ENCODE data around the gene EFHC1.

Gene EFHC1

DNA sequence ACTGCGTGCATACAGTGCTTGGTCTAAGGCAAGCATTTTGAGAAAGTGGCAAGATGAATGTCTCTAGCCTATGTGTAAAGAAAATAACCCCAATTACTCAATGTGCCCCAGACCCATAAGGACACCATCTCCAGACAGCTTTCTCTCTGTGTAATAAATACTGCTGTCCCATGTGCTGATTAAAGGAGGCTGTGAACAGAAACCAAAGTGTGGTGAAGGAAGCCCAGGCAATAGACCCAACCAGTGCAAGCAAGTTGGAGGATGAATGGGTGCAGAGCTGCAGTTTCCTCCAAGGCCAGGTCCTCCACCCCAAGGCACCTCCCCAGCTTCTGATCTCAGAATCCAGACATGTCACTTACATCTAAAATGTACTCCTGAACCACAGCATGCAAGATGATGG is 96.1 kb downstream of the EFHC1 start:
- no peak for DNase-seq (ENCODE audit: low read depth in 2 of 2, low spot score in 1 of 2)

DNA sequence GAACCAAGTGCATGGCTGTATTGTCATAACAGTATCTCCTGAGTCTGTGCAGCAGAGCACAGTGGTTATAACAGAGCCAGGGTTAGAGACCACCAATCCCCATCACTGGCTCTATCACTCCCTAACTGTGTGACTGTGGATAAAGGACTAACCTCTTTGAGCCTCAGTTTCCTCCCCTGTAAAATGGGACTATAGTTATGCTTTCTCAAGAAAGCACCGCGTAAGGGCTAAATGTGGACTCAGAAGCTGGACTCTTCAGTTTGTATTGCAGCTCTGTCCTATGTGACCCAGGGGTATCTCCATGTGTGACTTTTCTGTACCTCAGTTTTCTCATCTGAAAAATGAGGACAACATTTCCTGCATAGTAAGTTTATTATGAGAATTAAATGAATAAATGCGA is 96.8 kb downstream of the EFHC1 start:
- no peak for DNase-seq (ENCODE audit: low read depth in 2 of 2, low spot score in 1 of 2)

DNA sequence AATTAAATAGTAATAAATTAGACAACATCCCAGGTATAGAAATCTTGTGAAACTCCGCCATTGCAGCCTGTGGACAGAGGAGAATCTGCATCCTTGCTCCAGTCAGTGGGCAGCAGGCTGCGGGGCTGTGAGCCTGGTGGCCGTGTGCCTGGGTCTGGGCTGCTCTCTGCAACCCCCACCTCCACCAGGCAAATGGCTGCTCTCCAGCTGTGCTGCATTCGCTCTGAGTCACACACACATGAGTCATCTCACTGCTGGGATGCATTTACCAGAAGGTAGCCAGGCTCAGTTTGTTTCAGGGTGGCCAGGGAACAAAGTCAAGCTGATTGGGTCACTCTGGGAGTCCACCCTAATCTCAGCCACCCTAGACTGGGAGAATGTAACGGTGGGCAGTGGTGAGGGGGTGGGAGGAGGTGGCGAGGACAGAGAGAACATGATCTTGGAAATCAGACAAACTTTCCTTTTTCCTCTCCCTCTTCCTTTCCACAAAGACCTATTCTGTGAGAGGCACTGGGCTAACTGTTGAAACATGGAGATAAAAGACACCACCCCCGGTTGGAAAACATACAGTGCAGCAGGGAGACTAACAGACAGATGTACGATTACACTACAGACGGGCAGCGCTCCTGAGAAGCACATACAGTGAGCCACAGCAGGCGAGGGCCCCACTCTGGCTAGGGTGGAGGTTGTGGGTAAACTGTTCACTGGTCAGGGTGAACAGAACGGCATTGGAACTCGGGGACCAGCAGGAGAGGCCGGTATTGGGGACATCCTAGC is 97.5 kb downstream of the EFHC1 start:
- DNase-seq (ENCODE audit: low read depth in 2 of 2, low spot score in 1 of 2), result no peak

DNA sequence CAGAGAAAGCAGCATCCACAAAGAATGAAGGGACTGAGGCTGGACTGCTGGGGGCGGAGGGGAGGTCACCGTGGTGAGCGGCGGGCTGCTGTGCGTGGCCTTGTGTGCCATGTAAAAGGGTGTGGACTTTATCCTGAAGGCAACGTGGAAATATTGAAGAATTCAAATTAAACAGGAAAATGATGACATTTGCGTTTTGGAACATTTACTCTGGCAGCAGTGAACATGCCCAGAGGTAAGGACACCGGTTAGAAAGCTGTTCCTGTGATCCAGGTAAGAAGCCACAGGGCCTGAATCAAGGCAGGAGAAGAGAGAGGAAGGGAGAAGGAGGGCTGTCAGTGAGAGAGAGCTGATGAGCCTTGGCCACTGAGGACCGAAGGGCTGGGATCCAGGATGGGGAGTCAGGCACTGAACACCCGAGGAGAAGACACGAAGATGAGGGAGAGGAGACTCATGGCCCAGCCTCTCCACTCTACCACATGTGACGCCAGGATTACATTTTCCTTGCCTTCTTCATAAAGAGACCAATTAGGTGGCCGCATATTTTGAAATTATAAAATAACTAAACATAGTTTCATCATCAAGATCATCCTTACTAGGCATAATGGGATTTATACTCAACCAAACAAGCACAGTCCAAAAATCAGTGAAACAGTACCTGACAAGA is 98.3 kb downstream of the EFHC1 start:
- no peak for DNase-seq (ENCODE audit: low read depth in 2 of 2, low spot score in 1 of 2)

DNA sequence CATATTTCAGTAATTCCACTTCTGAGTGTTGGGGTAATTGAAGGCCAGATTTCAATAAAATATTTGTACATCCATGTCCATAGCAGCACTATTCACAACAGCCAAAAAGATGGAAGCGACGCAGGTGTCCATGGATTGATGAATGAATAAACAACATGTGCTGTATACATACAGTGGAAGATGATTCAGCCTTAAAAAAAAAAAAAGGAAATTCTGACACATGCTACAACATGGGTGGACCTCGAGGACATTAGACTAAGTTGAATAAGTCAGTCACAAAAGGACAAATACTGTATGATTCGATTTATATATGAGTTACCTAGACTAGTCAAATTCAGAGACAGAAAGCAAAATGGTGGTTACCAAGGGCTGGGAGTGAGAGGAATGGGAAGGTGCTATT is 99.5 kb downstream of the EFHC1 start:
- DNase-seq (ENCODE audit: low read depth in 2 of 2, low spot score in 1 of 2), result no peak

DNA sequence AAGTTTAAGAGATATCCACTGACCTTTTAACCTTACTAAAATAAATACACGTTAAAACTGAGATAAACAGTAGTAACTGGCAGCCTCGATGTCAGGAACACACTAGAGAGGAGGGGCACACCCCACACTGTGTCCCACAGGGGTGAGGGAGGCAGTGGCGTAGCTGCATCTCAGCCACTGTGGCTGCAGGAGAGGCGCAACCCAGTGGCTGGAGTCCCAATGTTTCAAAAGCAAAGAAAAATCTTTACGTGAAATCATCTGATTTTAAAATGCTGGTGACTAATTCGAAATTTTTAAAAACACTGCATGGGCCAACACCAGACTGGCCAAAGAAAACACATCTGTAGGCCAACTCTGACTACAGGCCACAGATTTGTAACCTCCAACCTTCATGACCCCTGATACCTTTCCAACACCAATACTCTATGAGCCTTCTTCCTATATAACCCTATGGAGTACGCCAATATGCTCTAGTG is 102.0 kb downstream of the EFHC1 start:
- DNase-seq (ENCODE audit: low read depth in 2 of 2, low spot score in 1 of 2), result no peak

DNA sequence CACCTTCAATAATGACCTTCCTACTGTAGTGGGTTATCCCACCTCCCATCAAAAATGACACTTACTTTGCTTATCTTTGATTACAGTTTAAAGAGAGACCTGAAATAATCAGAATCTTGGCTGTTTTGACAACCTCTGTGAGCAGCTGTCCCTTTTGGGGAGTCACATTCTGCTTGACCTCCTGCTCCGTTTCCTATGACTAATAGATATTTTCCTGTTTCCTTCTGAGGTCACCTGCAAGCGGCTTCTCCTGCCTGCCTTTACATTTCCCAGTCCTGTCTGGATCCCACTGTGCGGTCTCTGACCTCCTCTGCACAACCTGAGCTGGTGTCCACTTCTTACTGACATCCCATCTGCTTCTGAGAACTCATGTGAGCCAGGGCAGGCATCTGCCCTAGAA is 102.5 kb downstream of the EFHC1 start:
- DNase-seq (ENCODE audit: low read depth in 2 of 2, low spot score in 1 of 2), result no peak

DNA sequence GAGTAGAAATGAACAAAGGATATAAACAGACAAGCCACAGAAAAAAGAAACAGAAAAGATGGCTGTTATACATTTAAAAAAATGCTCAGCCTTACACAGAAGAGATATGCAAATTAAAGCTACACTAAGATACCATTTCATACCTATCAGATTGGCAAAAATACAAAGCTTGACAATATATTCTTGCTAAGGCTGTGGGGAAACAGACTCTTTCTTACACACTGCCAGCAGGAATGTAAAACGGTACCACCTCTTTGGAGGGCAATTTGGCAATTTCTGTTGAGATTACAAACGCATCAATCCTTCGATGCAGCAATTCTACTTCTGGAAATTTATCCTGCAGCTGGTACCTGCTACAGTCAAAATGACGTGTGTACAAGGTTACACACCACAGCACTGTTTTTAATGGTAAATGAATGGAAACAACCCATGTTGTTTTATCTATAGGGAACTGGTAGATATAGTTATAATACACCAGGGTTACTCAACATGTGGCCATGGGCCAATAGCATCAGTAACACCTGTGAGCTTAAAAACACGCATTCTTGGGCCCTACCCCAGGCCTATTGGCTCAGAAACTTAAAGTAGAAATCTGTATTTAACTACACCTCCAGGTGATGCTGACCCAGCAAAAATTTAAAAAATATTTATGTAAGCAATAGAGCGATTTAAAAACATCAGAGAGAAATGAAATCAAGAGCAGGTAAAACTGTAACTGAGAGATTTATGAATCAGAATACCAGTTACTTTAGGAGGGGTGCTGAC is 103.4 kb downstream of the EFHC1 start:
- DNase-seq (ENCODE audit: low read depth in 2 of 2, low spot score in 1 of 2), result no peak

DNA sequence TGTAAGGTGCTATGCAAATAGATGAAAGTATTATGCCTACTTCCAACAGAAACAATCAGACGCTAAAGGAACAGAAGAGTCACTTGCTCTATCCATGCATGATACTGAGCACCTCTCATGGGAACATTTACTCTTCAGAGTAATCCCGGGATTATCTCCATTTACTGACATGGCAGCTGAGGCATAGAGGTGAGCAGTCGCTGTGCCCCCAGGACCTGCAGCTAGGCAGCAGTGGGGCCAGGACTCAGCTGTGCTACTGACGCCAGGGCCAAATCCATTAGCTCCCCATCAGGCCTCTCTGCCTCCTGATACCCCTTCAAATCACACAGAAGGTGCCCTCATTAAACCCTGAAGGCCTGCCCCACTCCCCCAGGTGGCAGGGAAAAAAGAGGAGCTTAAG is 104.8 kb downstream of the EFHC1 start:
- DNase-seq (ENCODE audit: low read depth in 2 of 2, low spot score in 1 of 2), result no peak

DNA sequence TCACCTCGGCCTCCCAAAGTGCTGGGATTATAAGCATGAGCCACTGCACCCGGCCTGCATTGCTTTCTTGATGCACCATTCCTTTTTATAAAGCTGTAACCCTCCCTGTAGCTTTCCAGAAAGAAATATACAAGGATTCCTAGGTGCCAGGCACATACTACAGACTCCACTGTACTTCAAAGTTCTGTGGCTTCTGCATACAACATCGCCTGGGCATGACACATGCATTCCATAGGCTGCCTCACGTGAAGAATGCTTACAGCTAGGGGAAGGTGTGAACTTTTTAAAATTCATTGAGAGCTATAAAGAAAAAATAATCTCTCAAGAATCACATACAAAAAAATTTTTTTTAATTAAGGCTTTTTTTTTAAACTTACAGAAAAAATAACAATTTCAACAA is 106.5 kb downstream of the EFHC1 start:
- no peak for DNase-seq (ENCODE audit: low read depth in 2 of 2, low spot score in 1 of 2)

DNA sequence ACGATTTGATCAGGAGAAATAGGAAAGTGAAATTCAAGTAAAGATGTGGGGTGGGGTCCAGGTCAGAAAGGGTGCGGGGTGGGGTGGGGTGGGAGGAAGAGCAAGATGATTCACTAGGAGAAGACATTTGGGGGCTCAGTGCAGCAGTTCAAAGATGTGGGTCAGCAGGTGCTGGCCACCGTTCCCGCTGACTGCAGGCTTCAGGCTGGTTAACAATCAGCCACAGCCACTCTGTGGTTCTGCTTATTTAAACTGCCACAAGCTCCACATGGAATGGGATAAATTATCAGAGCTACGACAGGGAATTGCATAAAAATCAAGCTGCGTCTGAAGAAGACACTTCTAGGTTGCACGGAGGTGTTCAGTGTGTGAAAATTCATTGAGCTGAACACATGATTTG is 107.3 kb downstream of the EFHC1 start:
- DNase-seq (ENCODE audit: low read depth in 2 of 2, low spot score in 1 of 2), result no peak

DNA sequence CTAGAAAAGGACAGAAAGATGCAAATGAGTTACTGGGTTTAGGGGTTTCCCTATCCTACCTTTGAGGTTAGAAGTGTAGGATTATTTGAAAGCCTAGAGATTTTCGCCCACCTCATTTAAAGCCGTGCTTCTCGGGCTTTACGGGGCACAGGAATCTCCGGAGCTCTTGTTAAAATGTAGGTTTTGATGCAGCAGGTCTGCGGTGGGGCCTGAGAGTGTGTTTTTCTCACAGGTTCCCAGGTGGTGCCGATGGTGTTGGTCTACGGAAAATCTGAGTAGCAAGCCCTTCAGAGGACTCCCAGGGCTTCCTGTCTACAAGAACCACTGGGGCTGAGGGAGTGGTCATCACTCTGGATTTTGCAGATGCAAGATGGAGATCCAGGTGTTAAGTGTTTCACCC is 109.2 kb downstream of the EFHC1 start:
- no peak for DNase-seq (ENCODE audit: low read depth in 2 of 2, low spot score in 1 of 2)

DNA sequence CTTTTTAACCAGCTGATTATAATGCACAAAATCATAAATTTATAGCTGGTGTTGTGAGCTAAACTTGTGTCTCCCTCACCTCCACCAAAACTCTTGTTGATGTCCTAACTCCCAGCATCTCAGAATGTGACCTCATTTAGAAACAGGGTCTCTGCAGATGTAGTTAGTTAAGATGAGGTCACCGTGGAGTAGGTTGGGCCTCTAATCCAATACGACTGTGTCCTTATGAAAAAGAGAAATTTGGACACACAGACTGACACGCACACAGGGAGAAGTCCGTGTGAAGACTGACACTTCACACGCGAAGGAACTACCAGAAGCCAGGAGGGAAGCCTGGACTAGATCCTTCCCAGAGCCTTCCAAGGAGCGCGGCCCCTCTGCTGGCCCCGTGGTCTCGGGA is 110.2 kb downstream of the EFHC1 start:
- no peak for DNase-seq (ENCODE audit: low read depth in 2 of 2, low spot score in 1 of 2)

DNA sequence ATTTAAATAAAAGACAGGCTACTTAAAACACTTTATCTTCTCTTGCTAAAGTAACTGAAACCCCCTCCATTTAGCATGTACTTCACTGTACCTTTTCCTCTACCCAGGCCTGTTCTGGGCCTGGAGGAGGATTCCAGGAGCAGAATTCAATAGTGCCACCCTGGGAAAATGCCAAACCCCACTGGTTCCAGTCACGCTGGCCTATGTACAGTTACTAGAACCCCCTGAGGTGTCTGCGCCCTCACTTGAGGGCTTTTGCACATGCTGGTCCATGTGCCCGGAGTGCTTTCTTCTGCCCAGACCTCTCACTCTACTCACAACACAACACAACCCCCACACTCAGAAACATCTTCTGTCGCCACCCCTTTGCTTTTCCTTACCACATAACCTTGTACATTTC is 111.3 kb downstream of the EFHC1 start:
- DNase-seq (ENCODE audit: low read depth in 2 of 2, low spot score in 1 of 2), result no peak

DNA sequence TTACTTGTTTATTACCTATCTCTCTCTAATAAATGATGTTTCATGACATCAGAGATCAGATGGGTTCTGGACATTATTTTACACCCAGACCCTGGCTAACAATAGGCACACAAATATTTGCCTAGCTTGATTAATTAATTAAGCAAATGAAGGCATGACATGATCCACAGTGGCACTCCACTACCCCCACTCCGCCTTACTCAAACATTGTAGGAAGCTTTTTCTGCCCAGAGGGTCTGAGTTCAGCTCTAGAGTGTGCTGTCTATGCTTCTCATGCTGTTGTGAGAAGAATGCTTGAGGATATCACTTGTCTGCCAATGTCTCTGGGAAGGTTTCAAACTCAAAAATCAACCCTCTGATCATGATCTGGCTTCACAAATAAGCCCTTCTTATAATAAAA is 111.7 kb downstream of the EFHC1 start:
- DNase-seq (ENCODE audit: low read depth in 2 of 2, low spot score in 1 of 2), result no peak

DNA sequence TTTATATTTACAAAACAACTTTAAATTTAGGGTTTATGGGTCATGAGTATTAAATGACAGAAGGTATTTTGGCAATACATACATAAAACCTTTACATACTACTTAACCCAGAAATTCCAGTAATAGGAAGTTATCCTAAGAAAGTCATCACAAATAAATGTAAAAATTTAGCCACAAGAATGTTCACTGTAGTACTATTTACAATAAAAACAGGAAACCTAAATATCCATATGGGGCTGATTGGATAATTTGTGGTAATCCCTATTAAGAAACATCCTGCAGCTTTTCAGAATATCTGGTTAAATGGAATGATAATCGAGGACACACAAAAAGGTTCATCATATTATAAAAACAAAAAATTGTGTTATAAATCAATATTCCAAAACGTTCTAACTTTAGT is 112.3 kb downstream of the EFHC1 start:
- no peak for DNase-seq (ENCODE audit: low read depth in 2 of 2, low spot score in 1 of 2)

DNA sequence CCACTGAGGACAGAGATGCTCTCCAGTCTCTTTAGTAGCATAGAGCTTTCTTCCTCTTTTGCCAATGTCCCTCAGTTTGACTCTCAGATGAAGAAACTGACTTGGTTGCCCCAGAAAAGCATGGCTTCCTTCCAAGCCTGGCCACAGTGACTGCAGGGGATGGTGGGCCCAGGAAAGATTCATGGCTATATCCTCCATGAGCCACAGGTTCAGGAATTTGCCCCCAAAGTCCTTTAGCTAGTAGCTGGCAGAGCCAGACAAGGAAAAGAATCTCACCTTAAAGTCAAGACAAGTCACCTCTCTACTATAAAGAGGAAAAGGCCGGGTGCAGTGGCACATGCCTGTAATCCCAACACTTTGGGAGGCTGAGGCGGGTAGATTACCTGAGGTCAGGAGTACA is 113.3 kb downstream of the EFHC1 start:
- no peak for DNase-seq (ENCODE audit: low read depth in 2 of 2, low spot score in 1 of 2)

DNA sequence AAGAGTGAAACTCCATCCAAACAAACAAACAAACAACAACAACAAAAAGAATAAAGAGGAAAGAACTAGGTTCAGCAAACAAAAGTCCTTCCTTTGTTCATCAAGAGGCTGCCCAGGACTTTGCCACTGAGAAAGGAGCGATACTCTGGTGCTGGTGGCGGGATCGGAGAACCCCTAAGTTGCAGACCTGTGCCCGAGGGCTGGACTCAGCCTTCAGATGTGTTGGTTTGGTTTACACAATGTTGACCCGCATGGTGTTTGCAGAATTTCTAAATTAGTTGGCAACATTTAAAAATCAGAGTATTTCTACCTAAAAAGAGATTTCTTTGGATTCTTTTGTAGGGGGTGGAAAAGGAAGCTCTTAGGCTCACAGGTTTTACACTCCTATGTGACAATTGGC is 114.2 kb downstream of the EFHC1 start:
- DNase-seq (ENCODE audit: low read depth in 2 of 2, low spot score in 1 of 2), result no peak

DNA sequence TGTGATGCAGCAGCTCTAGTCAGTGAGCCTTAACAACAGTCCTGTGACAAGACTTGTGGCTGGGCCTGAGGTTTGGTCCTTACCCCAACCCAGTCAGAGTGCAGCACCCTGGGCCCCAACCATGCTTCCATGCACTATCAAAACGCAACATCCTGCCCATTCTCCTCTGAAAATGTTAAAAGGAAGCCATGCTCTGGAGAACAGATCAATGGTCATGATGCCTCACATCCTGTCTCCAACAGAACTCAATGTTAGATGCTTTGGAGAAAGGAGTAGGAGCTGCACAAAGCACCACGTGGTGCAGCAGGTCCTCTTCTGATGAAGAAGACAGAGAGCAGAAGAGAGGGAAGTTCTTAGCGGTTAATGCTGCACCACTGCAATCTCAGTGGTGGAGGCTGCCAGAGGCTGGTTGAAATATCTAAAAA is 114.8 kb downstream of the EFHC1 start:
- DNase-seq (ENCODE audit: low read depth in 2 of 2, low spot score in 1 of 2), result no peak

DNA sequence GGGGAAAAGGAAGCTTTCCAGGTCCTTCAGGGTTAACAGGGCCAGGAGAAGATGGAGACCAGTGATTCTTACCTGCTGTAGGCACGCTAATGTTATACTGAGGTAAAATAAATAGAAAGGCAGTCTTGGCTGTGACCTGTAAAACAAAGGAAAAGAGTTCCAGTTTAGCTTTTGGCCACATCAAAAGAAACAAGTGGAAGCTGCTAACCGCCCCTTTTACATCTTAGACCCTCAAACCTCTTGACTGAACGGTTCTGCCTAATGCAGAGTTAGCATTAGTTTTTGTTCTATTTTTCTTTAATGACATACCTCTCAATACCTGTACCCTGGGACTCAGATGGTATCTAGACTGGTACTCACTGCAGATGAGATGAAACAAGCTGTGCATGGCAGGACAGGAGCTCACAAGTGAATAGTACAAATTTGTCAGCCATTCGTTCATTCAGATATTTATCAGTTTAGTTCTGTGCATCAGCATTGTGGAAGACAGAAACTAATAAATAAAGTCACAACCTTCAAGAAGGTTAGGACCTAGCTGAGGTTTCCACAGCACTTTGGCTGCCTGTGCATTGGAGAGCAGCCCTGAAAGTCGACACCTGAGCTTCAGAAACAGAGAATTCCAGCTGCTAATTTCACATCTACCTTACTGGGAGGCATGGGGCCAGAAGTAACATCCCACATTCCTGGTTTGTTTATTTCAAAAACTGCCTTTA is 115.7 kb downstream of the EFHC1 start:
- no peak for DNase-seq (ENCODE audit: low read depth in 2 of 2, low spot score in 1 of 2)

DNA sequence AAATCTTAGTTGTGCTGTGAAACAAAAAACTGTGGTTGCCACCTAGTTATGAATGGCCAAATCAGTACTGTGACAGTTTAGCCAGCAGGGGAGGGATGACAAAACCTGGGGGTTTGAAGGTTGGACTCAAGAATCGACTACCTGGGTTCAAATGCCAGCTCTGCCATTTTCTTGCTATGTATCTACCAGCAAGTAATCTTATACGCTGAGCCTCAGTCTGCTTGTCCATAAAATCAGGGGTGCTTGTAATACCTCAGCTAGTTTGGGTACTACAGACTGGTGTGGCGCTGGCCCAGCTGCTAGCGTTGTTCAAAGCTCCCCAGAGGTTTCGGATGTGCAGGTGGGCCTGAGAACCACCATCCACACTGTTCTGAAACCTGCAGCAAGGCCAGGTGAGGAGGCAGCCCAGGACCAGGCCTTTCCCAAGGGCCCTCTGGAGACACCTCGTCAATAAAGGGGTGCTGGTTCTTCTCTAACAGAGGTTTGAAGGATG is 116.3 kb downstream of the EFHC1 start:
- no peak for DNase-seq (ENCODE audit: low read depth in 2 of 2, low spot score in 1 of 2)

All from stimulated activated CD8-positive, alpha-beta memory T cell treated with anti-CD3 and anti-CD28 coated beads, Interleukin-4, amount 100 ng/mL, for 4 hours (primary cell).